Myocyte (in vitro differentiated cells): ENCODE results near the gene DUOXA1. TPM values are rescaled to one million over a fixed set of nuclear protein-coding genes. Genes with fewer than 3 reads are reported as not detected.

Experiments used
- DNase-seq: peaks from one replicate; pipeline ENCODE4 v3.0.0-alpha.2; 2012; ENCODE audit warnings: low read depth
- total RNA-seq: library from RNA; depleted of rRNA; stranded (reverse); fragments of >200 nt; gene quantifications from 2 replicates; pipeline ENCODE4 v1.2.3, GENCODE V29; 2014

Gene DUOXA1
- total RNA-seq, 1 donor from 2014 or later = not detected

GRCh38 chr15:45133561-45133920 is 3.9 kb upstream of the DUOXA1 start:
- DNase-seq = no peak

- no peak for DNase-seq
These were observed 3.3 kb upstream of the DUOXA1 start for GRCh38 chr15:45132844-45133560.

- DNase-seq = no peak
These were observed 1.8 kb upstream of the DUOXA1 start for GRCh38 chr15:45131510-45131909.

- no peak for DNase-seq
These were observed 767 bp upstream of the DUOXA1 start for GRCh38 chr15:45130291-45131000.

- DNase-seq = no peak
These were observed 574 bp downstream of the DUOXA1 start for GRCh38 chr15:45128971-45129639.

- DNase-seq = peak; percentile 45
These were observed 3.0 kb downstream of the DUOXA1 start for GRCh38 chr15:45126535-45127158.

GRCh38 chr15:45123397-45123796 is 6.3 kb downstream of the DUOXA1 start:
- no peak for DNase-seq

- no peak for DNase-seq
These were observed 7.0 kb downstream of the DUOXA1 start for GRCh38 chr15:45122719-45123118.

GRCh38 chr15:45121706-45122417 is 7.8 kb downstream of the DUOXA1 start:
- DNase-seq = peak; percentile 32

GRCh38 chr15:45121020-45121419 is 8.7 kb downstream of the DUOXA1 start:
- no peak for DNase-seq

GRCh38 chr15:45120081-45120972 is 9.4 kb downstream of the DUOXA1 start:
- no peak for DNase-seq

- DNase-seq = no peak
These were observed 10.7 kb downstream of the DUOXA1 start for GRCh38 chr15:45118996-45119395.

- peak; percentile 93 for DNase-seq
These were observed 11.5 kb downstream of the DUOXA1 start for GRCh38 chr15:45118131-45118588.

GRCh38 chr15:45117308-45118130 is 12.2 kb downstream of the DUOXA1 start:
- no peak for DNase-seq

- peak; percentile 13 for DNase-seq
These were observed 13.0 kb downstream of the DUOXA1 start for GRCh38 chr15:45116482-45117307.

GRCh38 chr15:45116006-45116481 is 13.6 kb downstream of the DUOXA1 start:
- no peak for DNase-seq

- no peak for DNase-seq
These were observed 14.3 kb downstream of the DUOXA1 start for GRCh38 chr15:45115312-45115820.

- no peak for DNase-seq
These were observed 15.0 kb downstream of the DUOXA1 start for GRCh38 chr15:45114751-45115085.
